Sigmoid colon (tissue), 7 donors: ENCODE results near the gene KCNIP2. TPM values are rescaled to one million over a fixed set of nuclear protein-coding genes. Genes with fewer than 3 reads are reported as not detected.
A peak's percentile ranks its signal among the peaks of the same experiment; 100 is the strongest.

Experiments
- DNase-seq: peaks from one replicate; pipeline ENCODE4 v3.0.0-alpha.2; 2019
- H3K27ac ChIP-seq, 4 donors: fragments of 200-600 bp; sonication (generic); one replicate each; pipeline ENCODE4 v1.5.1; 2016 to 2019; ENCODE audit warnings: mild to moderate bottlenecking in 1 of 4
- H3K27me3 ChIP-seq, 3 donors: fragments of 200-600 bp; sonication (generic); one replicate each; pipeline ENCODE4 v1.5.1; 2019; ENCODE audit warnings: mild to moderate bottlenecking in 1 of 3
- H3K36me3 ChIP-seq, 4 donors: fragments of 200-600 bp; sonication (generic); one replicate each; pipeline ENCODE4 v1.5.1; 2016 to 2019
- H3K4me1 ChIP-seq, 4 donors: fragments of 200-600 bp; sonication (generic); one replicate each; pipeline ENCODE4 v1.5.1; 2017 to 2019
- H3K4me3 ChIP-seq, 4 donors: fragments of 200-600 bp; sonication (generic); one replicate each; pipeline ENCODE4 v1.5.1; 2017 to 2019; ENCODE audit warnings: mild to moderate bottlenecking in 2 of 4, moderate library complexity in 1 of 4
- H3K9me3 ChIP-seq, 4 donors: fragments of 200-600 bp in 3 of 4; sonication (generic) in 3 of 4; one replicate each; pipeline versions ENCODE4 v1.5.1 to v1.6.1; 2013 to 2019
- CTCF ChIP-seq, 4 experiments: fragments of 450-650 bp in 3 of 4; fragments of 200-600 bp in 1 of 4; IDR thresholded peaks; one replicate each; pipeline ENCODE4 v1.5.1; 2016 to 2019; ENCODE audit warnings: antibody characterized with exemption in 4 of 4, mild to moderate bottlenecking in 3 of 4, moderate library complexity in 2 of 4
- EP300 ChIP-seq, 4 donors: sonication (generic); formaldehyde crosslinking; IDR thresholded peaks; one replicate each; pipeline ENCODE4 v1.6.1; 2017; ENCODE audit warnings: antibody characterized with exemption in 4 of 4
- POLR2A ChIP-seq, 2 donors: fragments of 450-650 bp; IDR thresholded peaks; one replicate each; pipeline ENCODE4 v1.6.1; 2016; ENCODE audit warnings: antibody characterized with exemption in 2 of 2, mild to moderate bottlenecking in 2 of 2, moderate library complexity in 2 of 2
- POLR2AphosphoS5 ChIP-seq, 4 donors: sonication (generic); formaldehyde crosslinking; IDR thresholded peaks; one replicate each; pipeline ENCODE4 v1.6.1; 2017; ENCODE audit warnings: antibody characterized with exemption in 4 of 4
- WGBS, 2 donors: extraction: QIAGEN DNeasy Blood & Tissue Kit; methylation state at CpG; one replicate each; pipeline ENCODE4 v1.1.7; 2013; 5-methylcytosine and 5-hydroxymethylcytosine counted together
- intact Hi-C: fragments of 100-400 bp; cut with DNase I; formaldehyde crosslinking; loops from one replicate; pipeline ENCODE4 v1.15.1; 2023
- polyA plus RNA-seq, 3 donors: library from polyadenylated mRNA; stranded (reverse); fragments of 200-250 nt; gene quantifications; one replicate each; pipeline ENCODE4 v1.2.3, GENCODE V29; 2013
- total RNA-seq, 4 donors: library from RNA; depleted of rRNA; stranded (reverse); fragments of >200 nt; gene quantifications; one replicate each; pipeline ENCODE4 v1.1.0, GENCODE V29; 2016
- donor health status: healthy with polysubstance abuse.
- donor health status: Bipolar disorder and iron deficiency.
- donor health status: healthy.

Gene KCNIP2
- total and polyA plus RNA-seq, 7 donors: 1.8 to 7.1 (median 3.3) TPM; not detected in 2

- no peaks in the 10 kb centered on the region for H3K9me3 ChIP-seq
- peaks cover 0 to 24% (median 21%) of the 10 kb centered on the region in 4 donors for H3K4me1 ChIP-seq
- H3K36me3 ChIP-seq: no peaks in the 10 kb centered on the region
- no peak overlapping the region for H3K27ac ChIP-seq
- DNase-seq: no peak
- H3K4me3 ChIP-seq: no peak overlapping the region
- WGBS, 2 donors: 93 to 94% methylated on average over 4 of the region's 4 CpGs
- TF ChIP-seq POLR2AphosphoS5 (IDR thresholded peaks at IDR 0.05): no peak
- no peak for TF ChIP-seq CTCF (IDR thresholded peaks at IDR 0.05)
- no peak for TF ChIP-seq EP300 (IDR thresholded peaks at IDR 0.05)
- TF ChIP-seq POLR2A (IDR thresholded peaks at IDR 0.05): no peak
- H3K27me3 ChIP-seq: no peaks in the 10 kb centered on the region
- intact Hi-C loops: loop anchor here (5.0 kb wide), 1 partner anchor 237 kb away; no protein-coding TSS in a partner anchor
These were observed 8.2 kb downstream of the KCNIP2 start for GRCh38 chr10:101835362-101835761.

- Histone ChIP-seq H3K36me3 (no peaks in the 10 kb centered on the region), H3K4me1 (peaks cover 0 to 22% (median 19%) of the 10 kb centered on the region in 4 donors), H3K27ac (no peak overlapping the region), H3K9me3 (no peaks in the 10 kb centered on the region), H3K4me3 (no peak overlapping the region), H3K27me3 (no peaks in the 10 kb centered on the region)
- intact Hi-C loops: no loop called here
- TF ChIP-seq EP300 (IDR thresholded peaks at IDR 0.05): no peak
- no peak for TF ChIP-seq POLR2AphosphoS5 (IDR thresholded peaks at IDR 0.05)
- no peak for TF ChIP-seq POLR2A (IDR thresholded peaks at IDR 0.05)
- no peak for TF ChIP-seq CTCF (IDR thresholded peaks at IDR 0.05)
- no peak for DNase-seq
- WGBS, 2 donors: 44 to 69% methylated on average over 8 of the region's 8 CpGs
These were observed 9.3 kb downstream of the KCNIP2 start for GRCh38 chr10:101834341-101834740.

GRCh38 chr10:101833466-101833865, 10.1 kb downstream of the KCNIP2 start:
- TF ChIP-seq POLR2AphosphoS5 (IDR thresholded peaks at IDR 0.05): no peak
- no peak for TF ChIP-seq POLR2A (IDR thresholded peaks at IDR 0.05)
- no peak for TF ChIP-seq CTCF (IDR thresholded peaks at IDR 0.05)
- TF ChIP-seq EP300 (IDR thresholded peaks at IDR 0.05): no peak

GRCh38 chr10:101832325-101832771, 11.3 kb downstream of the KCNIP2 start:
- DNase-seq: peak; percentile 61
- intact Hi-C loops: no loop called here
- 72 to 88% methylated on average over 4 of the region's 4 CpGs for WGBS, 2 donors
- H3K27ac ChIP-seq: no peak overlapping the region
- no peaks in the 10 kb centered on the region for H3K27me3 ChIP-seq
- H3K4me3 ChIP-seq: no peak overlapping the region
- H3K36me3 ChIP-seq: no peaks in the 10 kb centered on the region
- peaks cover 0 to 31% (median 18%) of the 10 kb centered on the region in 4 donors for H3K4me1 ChIP-seq
- no peaks in the 10 kb centered on the region for H3K9me3 ChIP-seq
- TF ChIP-seq CTCF (IDR thresholded peaks at IDR 0.05) (no peak), POLR2AphosphoS5 (IDR thresholded peaks at IDR 0.05) (no peak), POLR2A (IDR thresholded peaks at IDR 0.05) (no peak), EP300 (IDR thresholded peaks at IDR 0.05) (no peak)

More at GRCh38 chr10:101833466-101833865, 10.1 kb downstream of the KCNIP2 start:
- no peaks in the 10 kb centered on the region for H3K9me3 ChIP-seq
- no peaks in the 10 kb centered on the region for H3K27me3 ChIP-seq
- no peak overlapping the region for H3K4me3 ChIP-seq
- peaks cover 0 to 31% (median 18%) of the 10 kb centered on the region in 4 donors for H3K4me1 ChIP-seq
- 90 to 97% methylated on average over 1 of the region's 1 CpG for WGBS, 2 donors
- no peak for DNase-seq
- no peaks in the 10 kb centered on the region for H3K36me3 ChIP-seq
- no peak overlapping the region for H3K27ac ChIP-seq
- intact Hi-C loops: no loop called here
